HG03103 (cell line): ENCODE results near the gene CALD1.

Source experiments
- ATAC-seq: cut with Tn5 transposase; IDR thresholded peaks from one replicate; pipeline ENCODE4 v1.9.1; 2021; ENCODE audit warnings: low read depth; ENCODE audit not compliant: unreplicated experiment

The CALD1 gene

DNA sequence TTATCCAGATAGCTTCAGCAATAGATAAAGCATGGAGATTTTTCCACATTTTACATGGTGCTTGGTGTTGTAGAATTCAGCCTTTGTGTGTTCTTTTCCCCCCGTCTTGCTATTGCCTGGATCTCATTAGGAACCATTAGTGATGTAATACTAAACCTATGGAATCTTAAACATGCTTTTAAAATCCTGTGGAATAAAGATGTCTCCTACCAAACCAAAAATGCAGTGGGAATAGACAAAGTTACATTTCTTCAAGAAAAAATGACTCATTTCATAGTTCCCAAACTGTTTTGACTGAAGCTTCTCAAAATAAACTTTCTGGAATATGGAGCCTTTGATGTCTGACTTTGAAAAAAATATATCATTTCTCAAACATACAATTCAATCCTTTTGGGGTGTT, 44.0 kb downstream of the CALD1 start:
- ATAC-seq = no peak

DNA sequence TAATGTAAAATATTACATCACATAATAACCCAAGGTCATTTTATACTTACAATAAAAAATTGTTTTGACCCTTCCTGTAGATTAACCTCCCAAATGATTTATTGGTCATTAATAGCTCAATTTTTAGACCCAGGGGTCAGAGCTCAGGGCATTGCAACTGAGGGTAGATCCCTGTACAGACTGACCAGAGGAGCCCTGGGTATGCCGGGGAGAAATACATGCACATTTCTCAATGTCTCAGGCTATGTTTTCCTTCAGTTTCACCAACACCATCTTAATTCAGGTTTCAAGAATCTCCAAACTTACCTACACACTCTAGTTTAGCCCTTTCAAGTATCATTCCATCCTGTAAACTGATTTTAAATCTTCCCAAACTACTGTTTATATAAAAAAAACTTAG, 46.2 kb downstream of the CALD1 start:
- ATAC-seq = no peak

DNA sequence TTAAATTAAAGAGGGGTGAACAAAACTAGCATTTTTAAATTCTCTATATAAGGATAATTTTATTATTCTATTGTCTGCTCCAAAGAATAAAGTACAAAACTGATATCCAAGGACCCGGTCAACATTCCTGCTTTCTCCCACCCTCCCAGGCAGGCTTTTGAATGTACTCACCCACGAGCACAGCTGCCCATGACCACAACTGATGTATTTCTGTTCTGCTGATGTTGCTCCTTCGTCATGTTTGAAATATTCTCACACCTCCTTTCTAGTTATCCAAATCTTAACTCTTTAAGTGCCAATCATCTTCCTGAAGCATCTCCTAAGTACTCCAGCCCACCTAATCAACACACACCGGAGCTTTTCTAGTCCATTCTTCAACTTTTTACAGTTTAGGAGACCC, 46.7 kb downstream of the CALD1 start:
- no peak for ATAC-seq

DNA sequence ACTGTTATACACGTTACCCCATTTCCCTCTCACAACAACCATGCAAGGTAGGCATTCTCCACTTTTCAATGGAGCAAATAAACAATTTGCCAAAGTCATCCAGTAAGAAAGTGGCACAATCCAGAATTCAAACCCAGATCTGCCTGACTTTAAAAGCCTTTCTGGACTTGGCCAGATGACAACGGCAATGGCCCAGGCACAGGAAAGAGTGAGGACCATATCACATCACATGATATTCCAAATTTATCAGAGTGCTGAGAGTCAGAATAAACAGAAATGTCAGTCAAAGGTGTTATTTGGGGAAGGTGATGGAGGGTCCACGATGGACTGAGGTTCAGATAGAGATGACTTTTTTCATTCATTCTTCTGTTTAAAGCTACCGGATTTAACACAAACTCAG, 48.0 kb downstream of the CALD1 start:
- no peak for ATAC-seq

GRCh38 chr7:134827889-134828288, 48.5 kb downstream of the CALD1 start:
- no peak for ATAC-seq

DNA sequence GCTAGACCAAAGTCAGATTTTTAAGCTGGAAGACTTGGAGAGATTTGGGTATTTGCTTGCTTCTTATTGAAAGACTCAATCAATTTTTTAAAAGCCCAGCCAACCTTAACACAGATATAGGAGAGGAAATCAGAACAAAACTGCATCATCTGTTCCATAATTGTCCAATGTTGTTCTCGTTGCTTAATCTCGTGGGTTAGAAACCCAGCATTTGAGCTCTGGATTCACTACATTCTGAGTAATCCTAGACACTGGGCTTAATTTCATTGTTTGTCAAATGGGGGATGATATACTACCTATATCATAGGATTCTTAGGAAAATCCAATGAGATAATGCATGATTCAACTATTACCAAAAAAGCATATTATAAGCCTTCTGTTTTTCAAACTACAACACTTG, 48.9 kb downstream of the CALD1 start:
- no peak for ATAC-seq

DNA sequence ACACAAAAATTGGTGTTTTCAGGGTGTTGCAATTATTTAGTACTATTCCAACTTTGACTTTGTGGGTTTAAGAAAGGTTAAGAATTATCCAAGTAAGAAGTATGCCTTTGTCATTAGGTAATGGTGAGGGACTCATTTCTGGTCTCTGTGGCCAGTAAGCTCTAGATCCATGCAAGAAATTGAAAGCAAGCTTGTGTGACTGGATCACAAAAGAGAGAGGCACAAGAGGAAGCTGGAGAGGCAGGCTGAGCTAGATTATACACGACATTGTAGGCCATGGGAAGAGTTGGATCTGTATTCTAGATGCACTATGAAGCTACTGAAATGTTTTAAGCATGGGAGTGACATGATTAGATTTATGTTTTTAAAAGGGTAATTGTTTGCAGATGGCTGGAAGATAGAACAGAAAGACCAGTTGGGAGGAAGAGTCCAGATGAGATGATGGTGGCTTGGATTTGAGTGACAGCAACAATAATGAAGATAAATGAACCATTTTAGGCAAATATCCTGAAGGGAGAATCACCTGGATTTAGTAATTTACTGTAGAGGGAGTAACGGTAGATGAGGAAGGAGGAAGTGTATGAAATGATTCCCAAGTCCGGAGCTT, 50.0 kb downstream of the CALD1 start:
- no peak for ATAC-seq

GRCh38 chr7:134831862-134832261, 52.4 kb downstream of the CALD1 start:
- no peak for ATAC-seq

GRCh38 chr7:134832367-134832766, 52.9 kb downstream of the CALD1 start:
- no peak for ATAC-seq

- ATAC-seq = no peak
Observed at GRCh38 chr7:134834689-134835462, 55.4 kb downstream of the CALD1 start.

GRCh38 chr7:134835463-134835823, 56.0 kb downstream of the CALD1 start:
- no peak for ATAC-seq

- ATAC-seq = no peak
Observed at GRCh38 chr7:134836447-134836846, 57.0 kb downstream of the CALD1 start.

- no peak for ATAC-seq
Observed at GRCh38 chr7:134839298-134839697, 59.9 kb downstream of the CALD1 start.

DNA sequence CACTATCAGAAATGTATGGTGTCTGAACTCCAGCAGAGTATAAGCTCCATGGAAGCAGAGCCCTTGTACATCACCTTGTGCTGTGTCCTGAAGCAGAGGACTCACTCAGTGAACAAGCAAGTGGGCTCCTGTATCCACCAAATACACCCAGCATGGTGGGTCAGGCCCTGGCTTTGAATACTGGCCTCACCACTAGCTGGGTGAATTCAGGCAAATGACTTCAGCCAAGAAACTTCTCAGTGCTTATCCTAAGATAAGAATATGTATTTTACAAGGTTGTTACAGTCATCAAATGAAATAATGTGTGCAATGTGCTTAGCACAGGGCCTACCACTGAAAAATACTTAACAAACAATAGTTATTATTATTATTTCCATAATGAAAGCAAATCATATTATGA, 62.6 kb downstream of the CALD1 start:
- ATAC-seq = no peak

DNA sequence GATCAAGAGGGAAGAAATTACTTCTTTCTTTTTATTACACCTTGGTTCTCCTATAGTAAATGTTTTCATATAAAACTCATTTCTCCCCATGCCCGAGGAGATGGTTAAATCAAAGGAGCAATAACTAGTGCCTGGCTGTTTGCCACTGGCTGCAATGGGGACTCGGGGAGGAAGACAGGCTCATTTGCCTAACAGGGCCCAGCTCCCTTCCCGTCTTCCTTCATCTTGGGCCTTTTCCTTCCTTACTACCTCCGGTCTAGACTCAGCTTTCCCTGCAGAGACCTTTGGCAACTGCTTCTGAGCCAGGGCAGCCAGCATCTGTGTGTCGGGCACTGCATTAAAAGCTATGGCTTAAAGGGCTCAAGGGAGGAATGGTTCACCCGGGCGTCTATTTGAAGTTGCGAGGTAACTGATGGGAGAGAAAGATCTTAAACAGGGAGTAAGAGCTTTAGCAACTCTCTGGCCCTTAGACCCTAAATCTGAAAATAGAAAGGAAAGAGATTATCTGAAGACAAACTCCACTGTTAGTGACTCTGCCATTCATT, 63.5 kb downstream of the CALD1 start:
- ATAC-seq = no peak

- no peak for ATAC-seq
Observed at GRCh38 chr7:134844200-134844599, 64.8 kb downstream of the CALD1 start.

DNA sequence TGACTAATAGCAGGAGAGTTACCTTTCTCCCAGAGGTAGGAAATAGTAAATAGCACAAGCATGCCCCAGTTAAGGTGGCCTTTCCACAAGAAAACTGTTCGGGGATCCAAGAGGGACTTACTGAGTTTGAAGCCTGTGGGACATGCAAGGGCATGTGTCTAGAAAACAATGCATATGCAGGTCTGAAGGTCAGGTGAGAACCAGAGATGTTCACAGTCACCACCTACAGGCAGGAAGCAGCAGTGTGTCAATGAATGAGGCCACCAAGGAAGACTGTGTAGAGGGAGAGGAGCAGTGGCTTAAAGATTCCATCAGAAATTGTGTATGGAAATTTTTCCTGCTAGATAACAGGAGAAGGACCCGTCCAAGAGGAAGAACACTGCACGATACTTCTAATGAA, 66.0 kb downstream of the CALD1 start:
- peak; percentile 68 for ATAC-seq

DNA sequence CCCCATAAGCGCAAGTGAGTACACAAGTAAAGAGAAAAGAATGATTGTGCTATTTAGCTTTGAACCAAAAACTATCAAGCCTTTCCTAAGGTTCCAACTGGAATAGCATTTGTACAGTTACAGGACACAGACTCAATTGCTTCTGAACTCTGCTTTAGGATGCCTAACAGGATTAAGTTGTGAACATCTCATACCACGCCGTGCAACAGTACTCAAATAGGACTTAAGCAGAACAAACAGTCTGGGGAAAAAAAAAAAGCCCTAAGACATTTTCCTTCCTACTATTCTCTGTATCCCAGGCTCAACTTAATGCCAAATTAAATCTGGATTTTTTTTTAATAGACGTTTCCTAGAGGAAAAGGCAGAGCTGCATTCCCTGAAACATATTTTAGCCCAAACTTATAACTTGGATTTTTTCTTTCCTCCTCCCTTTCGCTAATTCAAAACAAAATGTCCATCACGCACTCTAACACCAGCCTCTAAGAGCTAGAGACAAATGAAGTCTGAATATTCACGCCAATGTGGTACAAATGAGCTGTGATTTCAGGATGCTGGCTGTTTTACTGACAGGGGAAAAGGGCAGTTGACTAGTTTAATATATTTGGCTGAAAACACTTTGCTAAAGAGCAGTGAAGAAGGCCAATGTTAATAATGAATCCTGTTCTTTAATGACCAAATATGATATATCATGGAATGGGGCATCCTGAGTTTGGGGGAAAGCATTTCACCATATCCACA, 68.6 kb downstream of the CALD1 start:
- ATAC-seq = no peak

DNA sequence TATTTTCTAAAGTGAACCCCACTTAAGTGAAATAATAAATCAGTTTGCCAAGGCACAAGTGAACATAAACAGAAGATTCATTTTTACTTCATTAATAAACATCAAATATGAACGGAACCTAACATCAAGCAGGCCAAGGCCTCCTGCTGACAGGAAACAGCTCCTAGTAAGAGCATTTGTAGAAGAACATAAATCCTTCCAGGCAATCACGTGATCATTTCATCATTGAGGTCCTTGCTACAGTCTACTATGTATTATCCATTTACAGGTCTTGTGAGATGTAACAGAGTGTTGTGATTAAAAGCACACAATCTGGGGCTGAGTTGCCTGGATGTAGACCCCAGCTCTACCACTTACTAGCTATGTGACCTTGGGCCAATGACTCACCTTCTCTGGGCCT, 70.6 kb downstream of the CALD1 start:
- ATAC-seq = no peak

DNA sequence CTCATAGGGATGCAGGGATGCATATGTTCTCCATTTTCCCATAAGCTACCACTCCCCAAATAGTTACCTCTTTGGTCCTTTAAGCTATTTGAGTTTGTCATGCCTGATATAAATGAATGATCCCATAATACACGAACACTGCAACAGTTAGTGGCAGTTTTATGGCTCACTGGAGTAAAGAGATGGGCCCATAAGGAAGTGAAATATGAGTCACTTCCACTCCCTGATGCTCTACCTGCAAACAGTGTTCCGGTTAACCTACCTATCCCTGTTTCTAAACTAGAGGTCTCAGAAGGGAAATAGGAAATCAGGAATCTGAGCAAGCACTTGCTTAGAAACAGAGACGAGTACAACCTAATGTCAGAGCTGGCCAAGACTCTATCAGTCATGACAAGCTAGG, 71.7 kb downstream of the CALD1 start:
- no peak for ATAC-seq

DNA sequence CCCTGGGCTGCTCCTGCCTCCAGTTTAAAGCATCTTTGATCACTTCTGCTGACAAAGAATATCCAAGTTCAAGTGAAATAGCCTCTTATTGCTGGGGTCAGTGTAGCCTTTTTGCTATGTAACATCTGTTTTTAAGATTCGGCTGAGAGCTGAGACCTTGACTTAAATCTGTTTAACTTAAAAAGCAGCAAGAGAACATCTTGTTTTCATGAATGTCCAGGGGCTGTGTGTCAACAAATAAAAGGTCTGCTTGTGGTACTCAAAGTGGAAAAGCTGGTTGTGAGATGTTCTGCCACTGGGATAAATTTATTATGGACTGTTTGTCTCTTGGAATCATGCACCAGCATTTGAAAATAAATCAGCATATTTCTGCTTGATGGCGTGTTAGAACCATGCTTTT, 73.2 kb downstream of the CALD1 start:
- ATAC-seq = no peak

GRCh38 chr7:134854816-134855215, 75.4 kb downstream of the CALD1 start:
- ATAC-seq = no peak
